H9 (cell line): Measurements from ENCODE around the gene PGM2L1. TPM values are rescaled to one million over a fixed set of nuclear protein-coding genes. Genes with fewer than 3 reads are reported as not detected.

Experiments used
- DNase-seq: peaks from one replicate; pipeline ENCODE4 v3.0.0-alpha.2; 2017
- H2AFZ ChIP-seq: one replicate; pipeline ENCODE4 v1.6.1; 2013; ENCODE audit warnings: mild to moderate bottlenecking, low read length, control low read depth, moderate library complexity
- H2AK5ac ChIP-seq: 2 replicates; pipeline ENCODE4 v1.6.1; 2013; ENCODE audit warnings: low read length, control low read depth, mixed read lengths; ENCODE audit not compliant: insufficient read length
- H2BK120ac ChIP-seq: one replicate; pipeline ENCODE4 v1.6.1; 2013; ENCODE audit warnings: low read depth, mild to moderate bottlenecking, low read length, control low read depth, inconsistent platforms; ENCODE audit not compliant: poor library complexity, severe bottlenecking
- H2BK12ac ChIP-seq: 2 replicates; pipeline ENCODE4 v1.6.1; 2013; ENCODE audit warnings: low read length, control low read depth, mixed read lengths, low read depth; ENCODE audit not compliant: insufficient read length
- H2BK15ac ChIP-seq: 2 replicates; pipeline ENCODE4 v1.6.1; 2013; ENCODE audit warnings: low read depth, low read length, control low read depth
- H2BK20ac ChIP-seq: one replicate; pipeline ENCODE4 v1.6.1; 2013; ENCODE audit warnings: low read depth, mild to moderate bottlenecking, low read length, control low read depth, inconsistent platforms; ENCODE audit not compliant: poor library complexity, severe bottlenecking
- H2BK5ac ChIP-seq: 2 replicates; pipeline ENCODE4 v1.6.1; 2013; ENCODE audit warnings: low read length, control low read depth, mixed read lengths; ENCODE audit not compliant: insufficient read length
- H3K14ac ChIP-seq: 2 replicates; pipeline ENCODE4 v1.6.1; 2013; ENCODE audit warnings: low read length, control low read depth; ENCODE audit not compliant: insufficient read depth
- H3K18ac ChIP-seq: 2 replicates; pipeline ENCODE4 v1.6.1; 2013; ENCODE audit warnings: low read depth, mild to moderate bottlenecking, mixed read lengths, low read length, control low read depth; ENCODE audit not compliant: insufficient read length
- H3K23ac ChIP-seq: 2 replicates; pipeline ENCODE4 v1.6.1; 2013; ENCODE audit warnings: low read length, control low read depth, mixed read lengths, low read depth; ENCODE audit not compliant: insufficient read length
- H3K23me2 ChIP-seq: 2 replicates; pipeline ENCODE4 v1.6.1; 2013; ENCODE audit warnings: low read depth, mild to moderate bottlenecking, mixed read lengths, low read length, control low read depth; ENCODE audit not compliant: insufficient read length, poor library complexity, severe bottlenecking
- H3K27ac ChIP-seq: 2 replicates; pipeline ENCODE4 v1.5.1; 2013; ENCODE audit warnings: low read length, control low read depth, mixed read lengths, low read depth; ENCODE audit not compliant: insufficient read length
- H3K27me3 ChIP-seq: 2 replicates; pipeline ENCODE4 v1.6.1; 2013; ENCODE audit warnings: low read length, control low read depth, inconsistent platforms; ENCODE audit not compliant: insufficient read depth
- H3K4ac ChIP-seq: 2 replicates; pipeline ENCODE4 v1.6.1; 2013; ENCODE audit warnings: low read depth, mild to moderate bottlenecking, control low read depth, inconsistent platforms, low read length, moderate library complexity
- H3K4me1 ChIP-seq: 2 replicates; pipeline ENCODE4 v1.6.1; 2013; ENCODE audit warnings: low read length, control low read depth, inconsistent platforms; ENCODE audit not compliant: insufficient read depth
- H3K4me2 ChIP-seq: 2 replicates; pipeline ENCODE4 v1.6.1; 2013; ENCODE audit warnings: low read length, control low read depth, mixed read lengths; ENCODE audit not compliant: insufficient read length, insufficient read depth
- H3K56ac ChIP-seq: 2 replicates; pipeline ENCODE4 v1.6.1; 2013; ENCODE audit warnings: low read depth, mild to moderate bottlenecking, mixed read lengths, low read length, control low read depth; ENCODE audit not compliant: insufficient read length
- H3K79me1 ChIP-seq: 2 replicates; pipeline ENCODE4 v1.6.1; 2013; ENCODE audit warnings: low read depth, mild to moderate bottlenecking, moderate library complexity, low read length, control low read depth, inconsistent platforms; ENCODE audit not compliant: insufficient read depth, poor library complexity, severe bottlenecking
- H3K79me2 ChIP-seq: 2 replicates; pipeline ENCODE4 v1.6.1; 2013; ENCODE audit warnings: low read length, control low read depth, inconsistent platforms; ENCODE audit not compliant: insufficient read depth
- H3K9ac ChIP-seq: 2 replicates; pipeline ENCODE4 v1.6.1; 2013; ENCODE audit warnings: low read length, control low read depth, mixed read lengths; ENCODE audit not compliant: insufficient read length; ENCODE audit errors: extremely low read depth
- H3K9me3 ChIP-seq: one replicate; pipeline ENCODE4 v1.6.1; 2013; ENCODE audit warnings: low read depth, low read length, inconsistent platforms; ENCODE audit not compliant: control insufficient read depth
- H3T11ph ChIP-seq: one replicate; pipeline ENCODE4 v1.6.1; 2013; ENCODE audit warnings: mild to moderate bottlenecking, low read length, control low read depth, inconsistent platforms
- H4K20me1 ChIP-seq: one replicate; pipeline ENCODE4 v1.6.1; 2013; ENCODE audit not compliant: control insufficient read depth, insufficient read length, insufficient read depth
- H4K5ac ChIP-seq: 2 replicates; pipeline ENCODE4 v1.6.1; 2013; ENCODE audit warnings: low read depth, mild to moderate bottlenecking, mixed read lengths, low read length, control low read depth; ENCODE audit not compliant: insufficient read length
- H4K8ac ChIP-seq: replicated peaks from 2 replicates; pipeline ENCODE4 v1.6.1; 2013; ENCODE audit warnings: low read length, control low read depth, mixed read lengths, low read depth; ENCODE audit not compliant: insufficient read length
- H4K91ac ChIP-seq: 2 replicates; pipeline ENCODE4 v1.6.1; 2013; ENCODE audit warnings: low read depth, mild to moderate bottlenecking, moderate library complexity, mixed read lengths, low read length, control low read depth; ENCODE audit not compliant: insufficient read length
- H3K27ac Mint-ChIP-seq, 3 experiments: 2 replicates in 2 of 3; 3 replicates in 1 of 3; pipeline ENCODE4 v1.8.0; 2020 to 2021; ENCODE audit warnings: mixed read lengths in 3 of 3, mild to moderate bottlenecking in 1 of 3, moderate library complexity in 1 of 3
- H3K27me3 Mint-ChIP-seq: 2 replicates; pipeline ENCODE4 v1.8.0; 2021; ENCODE audit warnings: low read depth, mild to moderate bottlenecking, moderate library complexity, mixed read lengths
- H3K36me3 Mint-ChIP-seq, 3 experiments: 2 replicates in 2 of 3; 3 replicates in 1 of 3; pipeline ENCODE4 v1.8.0; 2020 to 2021; ENCODE audit warnings: low read depth in 3 of 3, mixed read lengths in 3 of 3; ENCODE audit not compliant: insufficient read depth in 1 of 3
- H3K4me1 Mint-ChIP-seq, 2 experiments: 2 replicates each; pipeline ENCODE4 v1.8.0; 2020; ENCODE audit warnings: mixed read lengths in 2 of 2
- H3K4me3 Mint-ChIP-seq, 2 experiments: 2 replicates in 1 of 2; 3 replicates in 1 of 2; pipeline ENCODE4 v1.8.0; 2020 to 2021; ENCODE audit warnings: mild to moderate bottlenecking in 2 of 2, mixed read lengths in 2 of 2, moderate library complexity in 1 of 2
- H3K9me3 Mint-ChIP-seq, 2 experiments: 2 replicates in 1 of 2; 3 replicates in 1 of 2; pipeline ENCODE4 v1.8.0; 2020; ENCODE audit warnings: mild to moderate bottlenecking in 2 of 2, mixed read lengths in 2 of 2, moderate library complexity in 1 of 2
- WGBS: extraction: QIAGEN DNeasy Blood & Tissue Kit; methylation state at CpG from one replicate; pipeline ENCODE4 v1.1.7; 2013; ENCODE audit warnings: missing lambda C conversion rate, low lambda C conversion rate, mixed read lengths; ENCODE audit not compliant: insufficient read length; ENCODE audit errors: extremely low coverage; 5-methylcytosine and 5-hydroxymethylcytosine counted together
- total RNA-seq: library from RNA; stranded (reverse); gene quantifications from 2 replicates; pipeline ENCODE4 v1.2.1, GENCODE V29; 2021
- TF ChIP-seq, protein P1 (sequence below): fragments of 200-600 bp; sonication (generic); conservative IDR thresholded peaks from 3 replicates; pipeline ENCODE4 v1.8.0; 2021; ENCODE audit warnings: antibody characterized with exemption, mild to moderate bottlenecking

The PGM2L1 gene
- total RNA-seq, 1 experiment from 2014 or later = 16.9 TPM

DNA sequence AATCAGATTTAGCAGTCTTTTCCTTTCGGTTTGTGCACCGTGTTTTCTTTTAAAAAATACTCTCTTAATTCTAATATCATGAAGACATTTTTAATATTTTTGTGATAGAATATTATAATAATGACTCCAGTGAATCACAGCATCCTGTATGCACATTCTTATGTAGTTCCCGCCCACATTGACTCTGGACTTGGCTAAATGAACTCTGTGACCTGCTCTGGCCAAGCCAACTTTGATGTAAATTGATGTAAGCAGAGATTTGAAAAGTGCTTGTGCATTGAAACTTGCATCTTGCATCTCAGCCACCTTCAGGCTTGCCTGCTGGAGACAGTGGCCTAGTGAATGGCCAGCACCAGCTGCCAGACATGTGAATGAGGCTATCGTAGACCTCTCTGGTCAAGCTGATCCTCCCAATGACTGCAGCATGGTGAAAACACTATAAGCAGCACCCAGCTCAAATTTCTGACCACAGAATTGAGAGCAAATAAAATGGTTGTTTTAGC lies 29.2 kb upstream of the PGM2L1 start:
- H3K9me3 Mint-ChIP-seq = peaks cover 3 to 8% of the 10 kb centered on the region in 2 experiments; a peak in 3 of 5 replicates
- H2BK15ac ChIP-seq = no peak overlapping the region
- H3K4ac ChIP-seq = no peak overlapping the region
- no peak overlapping the region for H3K23ac ChIP-seq
- H4K5ac ChIP-seq = no peak overlapping the region
- no peak overlapping the region for H2AK5ac ChIP-seq
- H3K23me2 ChIP-seq = no peaks in the 10 kb centered on the region
- H3K27me3 ChIP-seq = no peaks in the 10 kb centered on the region
- no peak overlapping the region; a peak in 1 of 7 replicates for H3K27ac Mint-ChIP-seq
- no peak overlapping the region for H3K18ac ChIP-seq
- no peaks in the 10 kb centered on the region for H3K4me1 Mint-ChIP-seq
- H3K4me1 ChIP-seq = no peaks in the 10 kb centered on the region
- no peak overlapping the region for H3K4me3 Mint-ChIP-seq
- H2BK20ac ChIP-seq = no peak overlapping the region
- H4K20me1 ChIP-seq = no peaks in the 10 kb centered on the region
- no peak overlapping the region for H3K14ac ChIP-seq
- H3K27me3 Mint-ChIP-seq = no peaks in the 10 kb centered on the region; the same call in 1 of the 2 replicates
- H3K4me2 ChIP-seq = no peak overlapping the region
- H2AFZ ChIP-seq = no peak overlapping the region
- H2BK5ac ChIP-seq = no peak overlapping the region
- H3K56ac ChIP-seq = no peak overlapping the region
- TF ChIP-seq, protein P1, sequence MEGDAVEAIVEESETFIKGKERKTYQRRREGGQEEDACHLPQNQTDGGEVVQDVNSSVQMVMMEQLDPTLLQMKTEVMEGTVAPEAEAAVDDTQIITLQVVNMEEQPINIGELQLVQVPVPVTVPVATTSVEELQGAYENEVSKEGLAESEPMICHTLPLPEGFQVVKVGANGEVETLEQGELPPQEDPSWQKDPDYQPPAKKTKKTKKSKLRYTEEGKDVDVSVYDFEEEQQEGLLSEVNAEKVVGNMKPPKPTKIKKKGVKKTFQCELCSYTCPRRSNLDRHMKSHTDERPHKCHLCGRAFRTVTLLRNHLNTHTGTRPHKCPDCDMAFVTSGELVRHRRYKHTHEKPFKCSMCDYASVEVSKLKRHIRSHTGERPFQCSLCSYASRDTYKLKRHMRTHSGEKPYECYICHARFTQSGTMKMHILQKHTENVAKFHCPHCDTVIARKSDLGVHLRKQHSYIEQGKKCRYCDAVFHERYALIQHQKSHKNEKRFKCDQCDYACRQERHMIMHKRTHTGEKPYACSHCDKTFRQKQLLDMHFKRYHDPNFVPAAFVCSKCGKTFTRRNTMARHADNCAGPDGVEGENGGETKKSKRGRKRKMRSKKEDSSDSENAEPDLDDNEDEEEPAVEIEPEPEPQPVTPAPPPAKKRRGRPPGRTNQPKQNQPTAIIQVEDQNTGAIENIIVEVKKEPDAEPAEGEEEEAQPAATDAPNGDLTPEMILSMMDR = no peak
- no peak for DNase-seq
- no peak overlapping the region for H3T11ph ChIP-seq
- no peak overlapping the region for H4K91ac ChIP-seq
- no peak overlapping the region for H4K8ac ChIP-seq
- H3K27ac ChIP-seq = no peak overlapping the region
- no peaks in the 10 kb centered on the region for H3K79me2 ChIP-seq
- peaks cover 0 to 4% (median 0%) of the 10 kb centered on the region in 3 experiments; a peak in 1 of 7 replicates for H3K36me3 Mint-ChIP-seq
- H3K9ac ChIP-seq = no peak overlapping the region
- WGBS = no CpG with 5 or more reads among the region's 4 CpGs
- H3K79me1 ChIP-seq = no peaks in the 10 kb centered on the region
- no peak overlapping the region for H2BK120ac ChIP-seq
- no peaks in the 10 kb centered on the region for H3K9me3 ChIP-seq
- no peak overlapping the region for H2BK12ac ChIP-seq
